Gastroesophageal sphincter (tissue), 4 donors: ENCODE measurements around the gene LHX6. TPM values are rescaled to one million over a fixed set of nuclear protein-coding genes. Genes with fewer than 3 reads are reported as not detected.

Source experiments
- ATAC-seq: fragments of 150-250 bp; one replicate; pipeline ENCODE4 v1.9.1; 2016; ENCODE audit warnings: mild to moderate bottlenecking, moderate library complexity
- H3K27ac ChIP-seq, 4 donors: fragments of 200-600 bp; sonication (generic) in 3 of 4; 1 replicate in 3 of 4; 2 replicates in 1 of 4; pipeline ENCODE4 v1.5.1; 2016 to 2019
- H3K27me3 ChIP-seq: fragments of 200-600 bp; sonication (generic); one replicate; pipeline ENCODE4 v1.5.1; 2019
- H3K36me3 ChIP-seq, 2 donors: fragments of 200-600 bp; sonication (generic); one replicate each; pipeline ENCODE4 v1.5.1; 2019; ENCODE audit warnings: control low read depth in 1 of 2
- H3K4me1 ChIP-seq, 3 donors: fragments of 200-600 bp; sonication (generic); 1 replicate in 2 of 3; 2 replicates in 1 of 3; pipeline ENCODE4 v1.5.1; 2016 to 2019; ENCODE audit warnings: control low read depth in 2 of 3
- H3K4me3 ChIP-seq, 2 donors: fragments of 200-600 bp; sonication (generic); one replicate each; pipeline ENCODE4 v1.5.1; 2019; ENCODE audit warnings: mild to moderate bottlenecking in 1 of 2, moderate library complexity in 1 of 2
- H3K9me3 ChIP-seq, 3 donors: fragments of 200-600 bp; sonication (generic); one replicate each; pipeline ENCODE4 v1.5.1; 2017 to 2019; ENCODE audit warnings: control low read depth in 2 of 3
- EP300 ChIP-seq: sonication (generic); formaldehyde crosslinking; IDR thresholded peaks from one replicate; pipeline ENCODE4 v1.6.1; 2017; ENCODE audit warnings: antibody characterized with exemption, mild to moderate bottlenecking
- POLR2A ChIP-seq, 2 donors: fragments of 450-650 bp; IDR thresholded peaks; one replicate each; pipeline ENCODE4 v1.6.1; 2017; ENCODE audit warnings: antibody characterized with exemption in 2 of 2, mild to moderate bottlenecking in 2 of 2, moderate library complexity in 1 of 2
- POLR2AphosphoS5 ChIP-seq: sonication (generic); formaldehyde crosslinking; IDR thresholded peaks from one replicate; pipeline ENCODE4 v1.6.1; 2017; ENCODE audit warnings: antibody characterized with exemption
- WGBS, 2 donors: methylation state at CpG; one replicate each; pipeline ENCODE4 v1.1.5; 2018; ENCODE audit warnings: low coverage in 1 of 2; 5-methylcytosine and 5-hydroxymethylcytosine counted together
- total RNA-seq, 4 donors: library from RNA; depleted of rRNA; stranded (reverse); fragments of >200 nt; gene quantifications; one replicate each; pipeline ENCODE4 v1.1.0, GENCODE V29; 2016
- TF ChIP-seq, protein P1 (sequence below), 4 experiments: fragments of 200-600 bp in 2 of 4; fragments of 450-650 bp in 2 of 4; sonication (generic) in 1 of 4; IDR thresholded peaks; one replicate each; pipeline ENCODE4 v1.5.1; 2017 to 2019; ENCODE audit warnings: antibody characterized with exemption in 4 of 4, mild to moderate bottlenecking in 2 of 4, moderate library complexity in 2 of 4

LHX6 gene
- total RNA-seq, 4 donors from 2014 or later: 1.7 to 13.0 (median 4.9) TPM

DNA sequence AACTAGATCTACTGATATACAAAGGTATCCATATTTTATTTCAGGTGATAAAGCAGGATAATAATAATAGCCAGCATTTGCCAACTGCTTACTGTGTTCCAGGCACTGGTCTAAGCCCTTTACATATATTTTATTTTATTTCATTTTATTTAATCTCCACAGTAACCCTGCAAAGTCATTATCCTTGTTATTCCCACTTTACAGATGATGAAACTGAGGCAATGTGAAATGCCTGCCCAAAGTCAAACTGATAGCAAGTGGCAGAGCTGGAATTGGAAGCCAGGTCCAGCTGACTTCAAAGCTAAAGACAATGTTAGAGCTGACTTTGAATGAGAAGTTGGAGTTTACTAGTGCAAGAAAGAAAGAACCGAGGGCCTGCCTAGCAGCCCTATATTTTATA, 44.2 kb downstream of the LHX6 start:
- H3K9me3 ChIP-seq: no peaks in the 10 kb centered on the region

DNA sequence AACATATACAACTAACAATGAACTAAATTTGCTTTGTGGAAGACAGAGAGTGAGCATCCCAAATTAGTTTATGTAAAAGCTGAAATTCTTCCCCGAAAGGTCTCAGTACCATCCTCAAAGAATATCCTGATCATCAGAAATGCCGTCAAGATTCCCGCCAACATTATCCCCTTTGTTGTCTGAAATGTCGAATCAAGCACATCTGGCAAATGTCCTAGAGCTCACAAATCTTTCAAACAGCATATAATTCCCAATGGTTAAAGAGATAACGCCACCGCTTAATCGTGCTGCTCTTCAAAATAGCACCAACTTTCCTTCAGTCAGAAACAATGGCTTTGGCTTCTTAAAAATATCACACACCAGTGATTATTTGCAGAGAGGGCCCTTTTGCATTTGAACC, 45.3 kb downstream of the LHX6 start:
- Histone ChIP-seq H3K27ac (no peak overlapping the region), H3K4me1 (no peaks in the 10 kb centered on the region), H3K9me3 (no peaks in the 10 kb centered on the region), H3K36me3 (no peaks in the 10 kb centered on the region), H3K27me3 (peaks cover 8% of the 10 kb centered on the region), H3K4me3 (no peak overlapping the region)
- WGBS, 2 donors: 54 to 60% methylated on average over 7 of the region's 7 CpGs
- no peak for ATAC-seq
- TF ChIP-seq POLR2AphosphoS5: no peak
- TF ChIP-seq EP300: no peak

More for the DNA sequence above, 44.2 kb downstream of the LHX6 start:
- Histone ChIP-seq H3K27me3 (peaks cover 8% of the 10 kb centered on the region), H3K4me1 (no peaks in the 10 kb centered on the region), H3K36me3 (no peaks in the 10 kb centered on the region), H3K27ac (no peak overlapping the region), H3K4me3 (no peak overlapping the region)
- WGBS, 2 donors: 86 to 90% methylated on average over 1 of the region's 1 CpG
- ATAC-seq: no peak
- TF ChIP-seq, protein P1, sequence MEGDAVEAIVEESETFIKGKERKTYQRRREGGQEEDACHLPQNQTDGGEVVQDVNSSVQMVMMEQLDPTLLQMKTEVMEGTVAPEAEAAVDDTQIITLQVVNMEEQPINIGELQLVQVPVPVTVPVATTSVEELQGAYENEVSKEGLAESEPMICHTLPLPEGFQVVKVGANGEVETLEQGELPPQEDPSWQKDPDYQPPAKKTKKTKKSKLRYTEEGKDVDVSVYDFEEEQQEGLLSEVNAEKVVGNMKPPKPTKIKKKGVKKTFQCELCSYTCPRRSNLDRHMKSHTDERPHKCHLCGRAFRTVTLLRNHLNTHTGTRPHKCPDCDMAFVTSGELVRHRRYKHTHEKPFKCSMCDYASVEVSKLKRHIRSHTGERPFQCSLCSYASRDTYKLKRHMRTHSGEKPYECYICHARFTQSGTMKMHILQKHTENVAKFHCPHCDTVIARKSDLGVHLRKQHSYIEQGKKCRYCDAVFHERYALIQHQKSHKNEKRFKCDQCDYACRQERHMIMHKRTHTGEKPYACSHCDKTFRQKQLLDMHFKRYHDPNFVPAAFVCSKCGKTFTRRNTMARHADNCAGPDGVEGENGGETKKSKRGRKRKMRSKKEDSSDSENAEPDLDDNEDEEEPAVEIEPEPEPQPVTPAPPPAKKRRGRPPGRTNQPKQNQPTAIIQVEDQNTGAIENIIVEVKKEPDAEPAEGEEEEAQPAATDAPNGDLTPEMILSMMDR (IDR thresholded peaks at IDR 0.05): no peak
- TF ChIP-seq POLR2AphosphoS5: no peak
- no peak for TF ChIP-seq POLR2A (IDR thresholded peaks at IDR 0.05)

DNA sequence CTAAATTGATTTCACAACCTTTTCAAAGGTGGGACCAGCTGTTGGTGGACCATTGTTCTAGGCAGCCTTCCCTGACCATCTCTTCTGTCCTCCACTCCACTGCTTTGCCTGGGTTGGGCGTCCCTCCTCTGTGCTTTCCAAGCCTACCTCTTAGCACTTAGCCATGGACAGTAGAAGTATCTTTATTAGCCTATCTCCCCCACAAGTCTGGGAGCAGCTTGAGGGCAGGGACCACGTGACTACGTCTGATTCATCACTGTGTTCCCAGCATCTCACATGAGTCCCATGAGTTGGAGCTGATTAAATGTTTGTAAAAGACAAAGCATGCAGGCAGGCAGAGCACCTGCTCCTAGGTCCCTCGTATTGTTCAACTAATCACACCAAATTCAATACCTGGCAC, 48.1 kb downstream of the LHX6 start:
- TF ChIP-seq POLR2AphosphoS5: no peak
- TF ChIP-seq, protein P1 (IDR thresholded peaks at IDR 0.05): no peak
- no peak for TF ChIP-seq EP300
- no peak for TF ChIP-seq POLR2A (IDR thresholded peaks at IDR 0.05)
- 37 to 72% methylated on average over 2 to 4 of the region's 4 CpGs for WGBS, 2 donors
- no peaks in the 10 kb centered on the region for H3K36me3 ChIP-seq
- ATAC-seq: no peak
- peaks cover 8% of the 10 kb centered on the region for H3K27me3 ChIP-seq
- no peak overlapping the region for H3K4me3 ChIP-seq
- H3K4me1 ChIP-seq: no peaks in the 10 kb centered on the region
- H3K9me3 ChIP-seq: no peaks in the 10 kb centered on the region
- no peak overlapping the region for H3K27ac ChIP-seq

DNA sequence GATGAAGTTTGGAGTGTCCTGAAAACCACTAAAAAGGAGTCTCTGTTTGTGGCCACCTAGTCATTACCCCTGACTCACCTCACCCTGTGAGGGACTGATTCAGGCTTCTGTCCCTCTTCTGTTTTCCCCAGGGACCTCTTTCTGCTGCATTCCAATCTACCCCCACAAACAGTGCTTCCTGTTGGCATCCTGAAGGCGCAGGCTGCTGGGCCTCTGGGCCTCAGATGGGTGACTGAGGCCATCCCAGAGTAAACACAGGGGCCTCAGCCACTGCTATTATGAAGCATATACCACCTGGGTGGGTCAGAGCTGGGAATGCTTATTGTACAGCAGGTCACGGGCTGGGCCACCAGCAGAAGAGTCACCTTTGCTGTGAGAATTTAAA, 49.1 kb downstream of the LHX6 start:
- TF ChIP-seq POLR2A (IDR thresholded peaks at IDR 0.05) (no peak), EP300 (no peak), POLR2AphosphoS5 (no peak)
- TF ChIP-seq, protein P1 (IDR thresholded peaks at IDR 0.05): no peak
- 71% methylated on average over 1 of the region's 2 CpGs; no CpG with 5 or more reads in 1 of the 2 donors for WGBS, 2 donors
- Histone ChIP-seq H3K9me3 (no peaks in the 10 kb centered on the region), H3K36me3 (no peaks in the 10 kb centered on the region), H3K27me3 (peaks cover 8% of the 10 kb centered on the region), H3K4me1 (no peaks in the 10 kb centered on the region), H3K27ac (no peak overlapping the region), H3K4me3 (no peak overlapping the region)
- ATAC-seq: no peak

DNA sequence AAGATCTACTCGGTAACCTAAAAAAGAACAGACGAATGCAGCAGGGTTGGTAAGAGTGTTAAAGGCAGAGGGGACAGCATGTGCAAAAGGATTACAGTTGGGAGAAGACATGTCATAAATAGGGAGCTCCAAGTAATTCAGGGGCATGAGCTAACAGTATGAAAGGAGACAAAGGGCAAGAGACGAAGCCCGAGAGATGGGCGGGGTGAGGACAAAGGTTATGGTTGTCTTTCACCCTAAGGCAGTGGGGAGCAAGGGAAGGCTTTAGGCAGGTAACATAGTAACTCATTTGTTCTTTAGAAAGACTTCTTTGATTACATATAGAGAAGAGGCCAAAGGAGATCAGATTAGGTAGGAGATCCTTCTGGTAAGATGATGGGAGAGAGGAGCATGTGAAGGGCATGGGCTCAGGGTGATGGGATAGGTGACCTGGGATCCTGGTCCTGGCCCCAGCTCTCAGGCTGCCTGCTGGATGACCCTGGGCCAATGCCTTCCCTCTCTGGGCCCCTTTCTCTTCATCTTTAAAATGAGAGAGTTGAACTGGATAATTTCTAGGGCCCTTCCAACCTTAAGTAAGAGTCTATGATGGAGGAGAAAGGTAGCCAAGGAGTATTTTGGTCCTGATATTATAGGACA, 49.6 kb downstream of the LHX6 start:
- Histone ChIP-seq H3K27me3 (peaks cover 9% of the 10 kb centered on the region), H3K36me3 (no peaks in the 10 kb centered on the region), H3K4me3 (no peak overlapping the region), H3K4me1 (no peaks in the 10 kb centered on the region), H3K27ac (no peak overlapping the region), H3K9me3 (no peaks in the 10 kb centered on the region)
- no peak for TF ChIP-seq POLR2A (IDR thresholded peaks at IDR 0.05)
- TF ChIP-seq EP300: no peak
- TF ChIP-seq POLR2AphosphoS5: no peak
- TF ChIP-seq, protein P1 (IDR thresholded peaks at IDR 0.05): no peak
- no peak for ATAC-seq
- 85 to 100% methylated on average over 3 to 5 of the region's 5 CpGs for WGBS, 2 donors
